ENCODE results near the gene FHDC1.

DNA sequence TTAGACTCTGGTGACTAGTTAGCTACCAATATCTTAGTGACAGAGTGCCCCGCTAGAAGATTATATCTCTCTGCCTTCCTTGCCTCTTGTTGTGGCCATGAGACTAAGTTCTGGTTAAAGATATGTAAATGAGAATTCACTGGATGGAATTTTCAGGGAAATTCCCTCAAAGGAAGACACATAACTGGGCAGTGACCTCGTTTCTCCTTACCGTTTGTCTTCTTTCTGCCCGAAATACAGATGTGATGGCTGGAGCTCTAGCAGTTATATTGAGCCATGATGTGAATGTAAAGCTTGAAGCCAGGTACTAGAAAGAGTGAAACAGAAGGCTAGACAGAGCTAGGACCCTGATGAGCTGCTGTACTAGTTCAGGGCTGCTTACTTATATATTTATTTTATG is 80.5 kb downstream of the FHDC1 start:
- no peak for TF ChIP-seq POLR2A (IDR thresholded peaks at IDR 0.05)
- TF ChIP-seq, protein P1, sequence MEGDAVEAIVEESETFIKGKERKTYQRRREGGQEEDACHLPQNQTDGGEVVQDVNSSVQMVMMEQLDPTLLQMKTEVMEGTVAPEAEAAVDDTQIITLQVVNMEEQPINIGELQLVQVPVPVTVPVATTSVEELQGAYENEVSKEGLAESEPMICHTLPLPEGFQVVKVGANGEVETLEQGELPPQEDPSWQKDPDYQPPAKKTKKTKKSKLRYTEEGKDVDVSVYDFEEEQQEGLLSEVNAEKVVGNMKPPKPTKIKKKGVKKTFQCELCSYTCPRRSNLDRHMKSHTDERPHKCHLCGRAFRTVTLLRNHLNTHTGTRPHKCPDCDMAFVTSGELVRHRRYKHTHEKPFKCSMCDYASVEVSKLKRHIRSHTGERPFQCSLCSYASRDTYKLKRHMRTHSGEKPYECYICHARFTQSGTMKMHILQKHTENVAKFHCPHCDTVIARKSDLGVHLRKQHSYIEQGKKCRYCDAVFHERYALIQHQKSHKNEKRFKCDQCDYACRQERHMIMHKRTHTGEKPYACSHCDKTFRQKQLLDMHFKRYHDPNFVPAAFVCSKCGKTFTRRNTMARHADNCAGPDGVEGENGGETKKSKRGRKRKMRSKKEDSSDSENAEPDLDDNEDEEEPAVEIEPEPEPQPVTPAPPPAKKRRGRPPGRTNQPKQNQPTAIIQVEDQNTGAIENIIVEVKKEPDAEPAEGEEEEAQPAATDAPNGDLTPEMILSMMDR (IDR thresholded peaks at IDR 0.05), result no peak

Data from esophagus squamous epithelium (tissue), 4 donors.